ENCODE measurements around the gene BST2.

Gene BST2

GRCh38 chr19:17405250-17406045 is at the start of gene BST2:
TSS of gene BST2 (minus strand) at chr19:17405630. CDS start at chr19:17405575, 55 bp downstream.
- DNase-seq, result no peak

GRCh38 chr19:17454576-17455071 is 49.2 kb upstream of the BST2 start:
- no peak for DNase-seq

- DNase-seq, result no peak
Observed at GRCh38 chr19:17451820-17452219, 46.4 kb upstream of the BST2 start.

GRCh38 chr19:17450264-17451075 is 45.0 kb upstream of the BST2 start:
- no peak for DNase-seq

- DNase-seq, result no peak
Observed at GRCh38 chr19:17448131-17448967, 42.9 kb upstream of the BST2 start, which contains the start of gene TMEM221. TSS of gene TMEM221 (minus strand) at chr19:17448668. CDS start at chr19:17448462, 206 bp downstream.

- DNase-seq, result no peak
Observed at GRCh38 chr19:17447704-17448130, 42.3 kb upstream of the BST2 start.

GRCh38 chr19:17445526-17446165 is 40.2 kb upstream of the BST2 start:
- DNase-seq, result no peak

GRCh38 chr19:17441241-17442021 is 36.0 kb upstream of the BST2 start:
- DNase-seq, result no peak

GRCh38 chr19:17436874-17437267 is 31.4 kb upstream of the BST2 start:
- no peak for DNase-seq

GRCh38 chr19:17436094-17436873 is 30.9 kb upstream of the BST2 start:
- DNase-seq, result no peak

- no peak for DNase-seq
Observed at GRCh38 chr19:17435218-17435617, 29.8 kb upstream of the BST2 start.

- no peak for DNase-seq
Observed at GRCh38 chr19:17431417-17431816, 26.0 kb upstream of the BST2 start.

- no peak for DNase-seq
Observed at GRCh38 chr19:17429641-17430113, 24.2 kb upstream of the BST2 start.

- DNase-seq, result no peak
Observed at GRCh38 chr19:17424743-17425365, 19.4 kb upstream of the BST2 start.

GRCh38 chr19:17423429-17424208 is 18.2 kb upstream of the BST2 start:
- DNase-seq, result no peak

GRCh38 chr19:17421942-17422341 is 16.5 kb upstream of the BST2 start:
- no peak for DNase-seq

GRCh38 chr19:17420475-17420924 is 15.1 kb upstream of the BST2 start:
- no peak for DNase-seq

GRCh38 chr19:17419621-17420474 is 14.4 kb upstream of the BST2 start, which contains the start of gene MVB12A:
TSS of gene MVB12A (plus strand) at chr19:17420047. CDS start at chr19:17420136, 89 bp downstream.
- peak; percentile 93 for DNase-seq
